ENCODE measurements around the gene TMEM43.

- TF ChIP-seq CTCF (IDR thresholded peaks at IDR 0.05 in 2 of 3, conservative IDR thresholded peaks at IDR 0.05 in 1 of 3; ENCODE audit: borderline replicate concordance in 1 of 3, insufficient read depth in 1 of 3, low read depth in 2 of 3, low read length in 2 of 3) (no peak; a peak in 1 of 6 replicates), POLR2AphosphoS5 (IDR thresholded peaks at IDR 0.05; ENCODE audit: low read depth, low read length) (no peak), RAD21 (IDR thresholded peaks at IDR 0.05; ENCODE audit: low read depth) (no peak), SIN3A (IDR thresholded peaks at IDR 0.05; ENCODE audit: low read depth) (no peak), JUND (IDR thresholded peaks at IDR 0.05) (no peak), EZH2 (IDR thresholded peaks at IDR 0.05) (no peak), REST (IDR thresholded peaks at IDR 0.05; ENCODE audit: low read depth) (no peak), POLR2A (IDR thresholded peaks at IDR 0.05; ENCODE audit: borderline replicate concordance, extremely low read depth, insufficient read depth, insufficient read length) (no peak), CEBPB (IDR thresholded peaks at IDR 0.05; ENCODE audit: low read depth) (no peak), SP1 (IDR thresholded peaks at IDR 0.05; ENCODE audit: low read depth) (no peak)
Measured at GRCh38 chr3:14152963-14153355, 28.1 kb downstream of the TMEM43 start.
